ENCODE data around the gene TSHB. TPM values are rescaled to one million over a fixed set of nuclear protein-coding genes. Genes with fewer than 3 reads are reported as not detected.
A peak's percentile ranks its signal among the peaks of the same experiment; 100 is the strongest.
"Not testable (repeated sequence)": the region's sequence is repeated elsewhere in the genome, so short reads cannot be mapped to it uniquely, and the experiment has no call there.

Gene TSHB
- polyA plus RNA-seq (2013, experiment 1 of 2; ENCODE audit: insufficient read length) = not detected
- polyA plus RNA-seq (2013, experiment 2 of 2; ENCODE audit: insufficient read length) = not detected

- DNase-seq = no peak
These were observed at the start of gene TSHB for GRCh38 chr1:115029526-115029925. Gene TSHB (plus strand): TSS chr1:115029826. CDS start chr1:115033363, 3,537 bp downstream.

- DNase-seq = no peak
These were observed 47.4 kb upstream of the TSHB start for GRCh38 chr1:114982251-114982650.

GRCh38 chr1:114986286-114986685 lies 43.3 kb upstream of the TSHB start:
- no peak for DNase-seq

GRCh38 chr1:114988095-114988494 lies 41.5 kb upstream of the TSHB start:
- DNase-seq = no peak

GRCh38 chr1:114997510-114998289 lies 31.9 kb upstream of the TSHB start:
- DNase-seq = no peak

- DNase-seq = no peak
These were observed 23.4 kb upstream of the TSHB start for GRCh38 chr1:115006191-115006590.

- no peak for DNase-seq
These were observed 17.6 kb upstream of the TSHB start for GRCh38 chr1:115012006-115012405.

GRCh38 chr1:115012434-115012833 lies 17.2 kb upstream of the TSHB start:
- no peak for DNase-seq

GRCh38 chr1:115013792-115014191 lies 15.8 kb upstream of the TSHB start:
- no peak for DNase-seq

GRCh38 chr1:115019549-115019948 lies 10.1 kb upstream of the TSHB start:
- not testable (repeated sequence) for DNase-seq

GRCh38 chr1:115021145-115021544 lies 8.5 kb upstream of the TSHB start:
- DNase-seq = no peak

GRCh38 chr1:115023593-115023992 lies 6.0 kb upstream of the TSHB start:
- DNase-seq = no peak

GRCh38 chr1:115031595-115031994 lies 2.0 kb downstream of the TSHB start:
- peak; percentile 1 for DNase-seq

GRCh38 chr1:115035652-115036051 lies 6.0 kb downstream of the TSHB start:
- DNase-seq = no peak

GRCh38 chr1:115036814-115037507 lies 7.3 kb downstream of the TSHB start:
- DNase-seq = no peak

GRCh38 chr1:115040501-115040900 lies 10.9 kb downstream of the TSHB start:
- DNase-seq = no peak

- no peak for DNase-seq
These were observed 12.0 kb downstream of the TSHB start for GRCh38 chr1:115041654-115042053.

- no peak for DNase-seq
These were observed 17.1 kb downstream of the TSHB start for GRCh38 chr1:115046751-115047150.

- DNase-seq = no peak
These were observed 22.2 kb downstream of the TSHB start for GRCh38 chr1:115051850-115052249.

- peak; percentile 47 for DNase-seq
These were observed 22.9 kb downstream of the TSHB start for GRCh38 chr1:115052454-115053083.

GRCh38 chr1:115056395-115056798 lies 26.8 kb downstream of the TSHB start:
- DNase-seq = peak; percentile 73

- no peak for DNase-seq
These were observed 28.1 kb downstream of the TSHB start for GRCh38 chr1:115057661-115058254.

- DNase-seq = no peak
These were observed 29.7 kb downstream of the TSHB start for GRCh38 chr1:115059316-115059715.
